Ovary (tissue), 9 donors: ENCODE measurements around the gene LRRC14B. TPM values are rescaled to one million over a fixed set of nuclear protein-coding genes. Genes with fewer than 3 reads are reported as not detected.

ENCODE experiments used
- DNase-seq, 5 donors: peaks; one replicate each; pipeline ENCODE4 v3.0.0-alpha.2; 2019 to 2020
- H3K27ac ChIP-seq, 2 donors: fragments of 200-600 bp; one replicate each; pipeline versions ENCODE4 v1.5.1 to v1.8.0; 2019 to 2022
- H3K27me3 ChIP-seq: fragments of 200-600 bp; one replicate; pipeline ENCODE4 v1.8.0; 2022
- H3K36me3 ChIP-seq: fragments of 200-600 bp; sonication (generic); one replicate; pipeline ENCODE4 v1.5.1; 2019
- H3K4me1 ChIP-seq: one replicate; pipeline ENCODE4 v1.8.1; 2013; ENCODE audit warnings: mild to moderate bottlenecking, moderate library complexity; ENCODE audit not compliant: insufficient read depth
- H3K4me3 ChIP-seq: fragments of 200-600 bp; sonication (generic); one replicate; pipeline ENCODE4 v1.5.1; 2017
- H3K9me3 ChIP-seq, 2 donors: fragments of 200-600 bp in 1 of 2; sonication (generic) in 1 of 2; one replicate each; pipeline versions ENCODE4 v1.5.1 to v1.8.1; 2013 to 2019; ENCODE audit warnings: mild to moderate bottlenecking in 1 of 2, moderate library complexity in 1 of 2
- EP300 ChIP-seq: sonication (generic); formaldehyde crosslinking; IDR thresholded peaks from one replicate; pipeline ENCODE4 v1.6.1; 2017; ENCODE audit warnings: antibody characterized with exemption
- POLR2A ChIP-seq: fragments of 450-650 bp; IDR thresholded peaks from one replicate; pipeline ENCODE4 v1.6.1; 2017; ENCODE audit warnings: antibody characterized with exemption, mild to moderate bottlenecking, moderate library complexity
- WGBS, 3 donors: extraction: QIAGEN DNeasy Blood & Tissue Kit in 1 of 3; methylation state at CpG; one replicate each; pipeline versions ENCODE4 v1.1.5 to v1.1.7; 2013 to 2017; 5-methylcytosine and 5-hydroxymethylcytosine counted together
- intact Hi-C, 4 donors: fragments of 100-400 bp; cut with DNase I; formaldehyde crosslinking; loops; one replicate each; pipeline versions ENCODE4 v1.11.0 to v1.15.1; 2022 to 2023
- polyA plus RNA-seq, 2 donors: library from polyadenylated mRNA; stranded (reverse); fragments of 200-250 nt in 1 of 2; fragments of 350-450 nt in 1 of 2; fragmentation: Illumina TruSeq in 1 of 2; extraction: RNeasy Lipid Tissue Mini Kit (QIAGEN cat#74804) in 1 of 2; gene quantifications; one replicate each; pipeline ENCODE4 v1.2.3, GENCODE V29; 2013 to 2014
- total RNA-seq, 7 donors: library from RNA; depleted of rRNA in 2 of 7; stranded (reverse); fragments of >200 nt in 2 of 7; fragmentation: NEBNext Ultra II Directional in 3 of 7; extraction: Animal tissue kit (Norgen Biotek cat#: 25700) in 3 of 7; gene quantifications; one replicate each; pipeline versions ENCODE4 v1.1.0 to v1.2.4, GENCODE V29; 2016 to 2023
- TF ChIP-seq, protein P1 (sequence below), 3 donors: fragments of 450-650 bp in 2 of 3; fragments of 200-600 bp in 1 of 3; IDR thresholded peaks; one replicate each; pipeline versions ENCODE4 v1.5.1 to v1.8.0; 2016 to 2022; ENCODE audit warnings: antibody characterized with exemption in 3 of 3, mild to moderate bottlenecking in 1 of 3
- donor health status: DM: no; HTN: no; CAD: no; lungs with moderate emphysema.
- donor health status: DM: no; HTN: no; CAD: no.
- donor health status: Bipolar disorder and iron deficiency.
- donor health status: DM: yes; HTN: yes; CAD: no.
- donor health status: DM: no; HTN: no; CAD: no.
- donor health status: DM: yes; HTN: yes; CAD: no.

The LRRC14B gene
- total and polyA plus RNA-seq, 9 donors, result 0.04 to 0.92 (median 0.38) TPM; not detected in 6

- Histone ChIP-seq H3K27ac (no peak overlapping the region), H3K27me3 (no peaks in the 10 kb centered on the region), H3K4me3 (no peak overlapping the region), H3K4me1 (no peaks in the 10 kb centered on the region), H3K36me3 (no peaks in the 10 kb centered on the region), H3K9me3 (no peaks in the 10 kb centered on the region)
- DNase-seq, result peak in 1 of 5 donors; percentile 9
- intact Hi-C loops, result no loop called here
- TF ChIP-seq EP300 (no peak), POLR2A (no peak)
- TF ChIP-seq, protein P1, sequence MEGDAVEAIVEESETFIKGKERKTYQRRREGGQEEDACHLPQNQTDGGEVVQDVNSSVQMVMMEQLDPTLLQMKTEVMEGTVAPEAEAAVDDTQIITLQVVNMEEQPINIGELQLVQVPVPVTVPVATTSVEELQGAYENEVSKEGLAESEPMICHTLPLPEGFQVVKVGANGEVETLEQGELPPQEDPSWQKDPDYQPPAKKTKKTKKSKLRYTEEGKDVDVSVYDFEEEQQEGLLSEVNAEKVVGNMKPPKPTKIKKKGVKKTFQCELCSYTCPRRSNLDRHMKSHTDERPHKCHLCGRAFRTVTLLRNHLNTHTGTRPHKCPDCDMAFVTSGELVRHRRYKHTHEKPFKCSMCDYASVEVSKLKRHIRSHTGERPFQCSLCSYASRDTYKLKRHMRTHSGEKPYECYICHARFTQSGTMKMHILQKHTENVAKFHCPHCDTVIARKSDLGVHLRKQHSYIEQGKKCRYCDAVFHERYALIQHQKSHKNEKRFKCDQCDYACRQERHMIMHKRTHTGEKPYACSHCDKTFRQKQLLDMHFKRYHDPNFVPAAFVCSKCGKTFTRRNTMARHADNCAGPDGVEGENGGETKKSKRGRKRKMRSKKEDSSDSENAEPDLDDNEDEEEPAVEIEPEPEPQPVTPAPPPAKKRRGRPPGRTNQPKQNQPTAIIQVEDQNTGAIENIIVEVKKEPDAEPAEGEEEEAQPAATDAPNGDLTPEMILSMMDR (IDR thresholded peaks at IDR 0.05), result no peak
- 81 to 90% (median 87%) methylated on average over 17 of the region's 17 CpGs for WGBS, 3 donors
Observed at GRCh38 chr5:161803-162110, 29.5 kb upstream of the LRRC14B start.

DNA sequence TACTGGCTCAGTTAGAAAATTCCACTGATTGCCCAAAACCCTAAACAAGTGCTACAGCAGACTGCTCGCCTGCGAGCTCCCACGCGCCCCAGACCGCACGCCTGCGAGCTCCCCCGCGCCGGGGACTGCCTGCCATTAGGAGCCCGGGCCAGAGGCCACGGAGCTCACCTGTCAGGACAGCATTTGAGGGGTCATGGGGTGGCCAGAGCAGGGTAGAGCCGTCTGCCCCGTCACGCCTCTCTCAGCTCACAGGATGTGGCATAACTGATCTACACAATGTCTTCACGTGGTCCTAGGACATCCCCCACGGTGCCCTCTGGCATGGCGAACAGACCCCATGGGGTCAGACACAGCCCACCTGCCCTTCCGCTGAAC is 29.1 kb upstream of the LRRC14B start:
- intact Hi-C loops, result no loop called here
- TF ChIP-seq POLR2A (no peak), EP300 (no peak)
- TF ChIP-seq, protein P1 (IDR thresholded peaks at IDR 0.05), result no peak
- no peaks in the 10 kb centered on the region for H3K4me1 ChIP-seq
- DNase-seq, result peak in 2 of 5 donors; percentile 19 to 25
- no peaks in the 10 kb centered on the region for H3K9me3 ChIP-seq
- H3K27ac ChIP-seq, result no peak overlapping the region
- H3K36me3 ChIP-seq, result no peaks in the 10 kb centered on the region
- H3K4me3 ChIP-seq, result no peak overlapping the region
- H3K27me3 ChIP-seq, result no peaks in the 10 kb centered on the region
- WGBS, 3 donors, result 71 to 86% (median 83%) methylated on average over 19 of the region's 19 CpGs

DNA sequence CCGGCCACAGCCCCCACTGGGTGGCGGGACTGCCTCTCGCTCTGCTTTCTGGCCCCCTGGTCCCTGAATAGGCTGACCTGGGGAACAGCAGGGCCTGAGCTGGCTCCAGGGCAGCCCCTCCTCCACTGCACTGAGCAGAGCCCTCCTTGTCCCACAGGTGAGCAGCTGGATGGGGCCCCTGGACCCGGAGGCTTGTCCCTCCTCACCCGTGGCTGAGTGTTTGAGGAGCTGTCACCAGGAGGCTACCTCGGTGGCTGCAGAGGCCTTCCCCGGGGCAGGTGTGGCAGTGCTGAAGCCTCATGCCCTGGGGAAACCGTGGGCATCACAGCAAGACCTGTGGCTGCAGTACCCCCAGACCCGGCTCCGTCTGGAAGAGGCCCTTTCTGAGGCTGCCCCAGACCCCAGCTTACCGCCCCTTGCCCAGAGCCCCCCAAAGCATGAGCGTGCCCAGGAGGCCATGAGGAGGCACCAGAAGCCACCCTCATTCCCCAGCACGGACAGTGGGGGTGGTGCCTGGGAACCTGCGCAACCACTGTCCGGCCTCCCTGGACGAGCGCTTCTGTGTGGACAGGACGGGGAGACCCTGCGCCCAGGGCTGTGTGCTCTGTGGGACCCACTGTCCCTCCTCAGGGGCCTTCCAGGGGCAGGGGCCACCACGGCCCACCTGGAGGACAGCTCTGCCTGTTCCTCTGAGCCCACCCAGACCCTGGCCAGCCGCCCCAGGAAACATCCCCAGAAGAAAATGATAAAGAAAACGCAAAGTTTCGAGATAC is 28.5 kb upstream of the LRRC14B start:
- Histone ChIP-seq H3K36me3 (no peaks in the 10 kb centered on the region), H3K27ac (no peak overlapping the region), H3K9me3 (no peaks in the 10 kb centered on the region), H3K4me1 (no peaks in the 10 kb centered on the region), H3K4me3 (no peak overlapping the region), H3K27me3 (no peaks in the 10 kb centered on the region)
- intact Hi-C loops, result no loop called here
- TF ChIP-seq, protein P1 (IDR thresholded peaks at IDR 0.05), result no peak
- no peak for TF ChIP-seq POLR2A
- no peak for TF ChIP-seq EP300
- peak in 1 of 5 donors; percentile 17 for DNase-seq
- WGBS, 3 donors, result 92 to 94% (median 93%) methylated on average over 21 to 23 of the region's 23 CpGs

DNA sequence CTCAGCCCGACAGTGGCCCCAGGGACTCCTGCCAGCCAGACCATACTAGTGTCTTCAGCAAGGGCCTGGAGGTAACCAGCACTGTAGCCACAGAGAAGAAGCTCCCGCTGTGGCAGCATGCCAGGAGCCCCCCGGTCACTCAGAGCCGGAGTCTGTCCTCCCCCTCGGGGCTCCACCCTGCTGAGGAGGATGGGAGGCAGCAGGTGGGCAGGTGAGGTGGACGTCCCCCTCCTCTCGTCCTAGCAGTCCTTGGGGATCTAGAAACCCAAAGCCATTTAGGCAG is 28.0 kb upstream of the LRRC14B start:
- TF ChIP-seq POLR2A (no peak), EP300 (no peak)
- TF ChIP-seq, protein P1 (IDR thresholded peaks at IDR 0.05), result no peak
- DNase-seq, result peak in 2 of 5 donors; percentile 21 to 28
- WGBS, 3 donors, result 77 to 91% (median 84%) methylated on average over 6 to 7 of the region's 7 CpGs
- Histone ChIP-seq H3K9me3 (no peaks in the 10 kb centered on the region), H3K27ac (no peak overlapping the region), H3K36me3 (no peaks in the 10 kb centered on the region), H3K27me3 (no peaks in the 10 kb centered on the region), H3K4me1 (peaks cover 4% of the 10 kb centered on the region), H3K4me3 (no peak overlapping the region)
- intact Hi-C loops, result no loop called here
